Panc1 (cell line): Measurements from ENCODE around the gene PTDSS2.

Source experiments
- CTCF ChIP-seq: fragments of 450-650 bp; IDR thresholded peaks from 2 replicates; pipeline ENCODE4 v1.5.1; 2017; ENCODE audit warnings: mild to moderate bottlenecking
- POLR2AphosphoS5 ChIP-seq: IDR thresholded peaks from 2 replicates; pipeline ENCODE4 v1.6.1; 2012; ENCODE audit warnings: mild to moderate bottlenecking, low read depth, low read length, moderate library complexity
- TCF7L2 ChIP-seq: IDR thresholded peaks from 2 replicates; pipeline ENCODE4 v1.6.1; 2011; ENCODE audit warnings: mild to moderate bottlenecking, low read depth, low read length, inconsistent platforms

GRCh38 chr11:507727-508515 is 57.8 kb downstream of the PTDSS2 start:
- no peak for TF ChIP-seq CTCF
- no peak for TF ChIP-seq POLR2AphosphoS5
- no peak for TF ChIP-seq TCF7L2
